Activated CD4-positive, alpha-beta T cell treated with anti-CD3 and anti-CD28 coated beads, Interleukin-2, amount 50 U/mL, for 1 hour (primary cell): Measurements from ENCODE around the gene MRO.
"Not testable (repeated sequence)": the region's sequence is repeated elsewhere in the genome, so short reads cannot be mapped to it uniquely, and the experiment has no call there.

Experiments
- DNase-seq: peaks from one replicate; pipeline ENCODE4 v3.0.0-alpha.2; 2020

Gene MRO

GRCh38 chr18:50819728-50820378 is at the start of gene MRO:
MRO (minus strand) TSS chr18:50820016; CDS start chr18:50809400, 10,616 bp downstream.
- DNase-seq = peak; percentile 75

GRCh38 chr18:50869150-50869549 is 49.3 kb upstream of the MRO start:
- no peak for DNase-seq

GRCh38 chr18:50866765-50867164 is 46.9 kb upstream of the MRO start:
- DNase-seq = no peak

GRCh38 chr18:50863840-50864375 is 44.1 kb upstream of the MRO start:
- DNase-seq = no peak

GRCh38 chr18:50862401-50862800 is 42.6 kb upstream of the MRO start:
- no peak for DNase-seq

GRCh38 chr18:50861617-50862016 is 41.8 kb upstream of the MRO start:
- DNase-seq = no peak

GRCh38 chr18:50859793-50860555 is 40.2 kb upstream of the MRO start:
- DNase-seq = no peak

GRCh38 chr18:50857694-50858093 is 37.9 kb upstream of the MRO start:
- no peak for DNase-seq

GRCh38 chr18:50857166-50857565 is 37.4 kb upstream of the MRO start:
- not testable (repeated sequence) for DNase-seq

GRCh38 chr18:50855976-50856757 is 36.4 kb upstream of the MRO start:
- DNase-seq = no peak

GRCh38 chr18:50853863-50854271 is 34.1 kb upstream of the MRO start:
- DNase-seq = no peak

- DNase-seq = no peak
Measured at GRCh38 chr18:50850307-50851065, 30.7 kb upstream of the MRO start.

GRCh38 chr18:50849419-50849821 is 29.6 kb upstream of the MRO start:
- DNase-seq = no peak

GRCh38 chr18:50848991-50849390 is 29.2 kb upstream of the MRO start:
- DNase-seq = no peak

- DNase-seq = no peak
Measured at GRCh38 chr18:50848061-50848551, 28.3 kb upstream of the MRO start.

- no peak for DNase-seq
Measured at GRCh38 chr18:50847192-50847591, 27.4 kb upstream of the MRO start.

GRCh38 chr18:50844960-50845359 is 25.1 kb upstream of the MRO start:
- DNase-seq = no peak

GRCh38 chr18:50844554-50844953 is 24.7 kb upstream of the MRO start:
- DNase-seq = no peak

GRCh38 chr18:50842846-50843245 is 23.0 kb upstream of the MRO start:
- DNase-seq = no peak

GRCh38 chr18:50839996-50840395 is 20.2 kb upstream of the MRO start:
- DNase-seq = no peak

- DNase-seq = no peak
Measured at GRCh38 chr18:50839341-50839740, 19.5 kb upstream of the MRO start.

- no peak for DNase-seq
Measured at GRCh38 chr18:50836521-50836957, 16.7 kb upstream of the MRO start.
